ENCODE results near the gene DENND4C.
A peak's percentile ranks its signal among the peaks of the same experiment; 100 is the strongest.
"Not testable (repeated sequence)": the region's sequence is repeated elsewhere in the genome, so short reads cannot be mapped to it uniquely, and the experiment has no call there.

Gene DENND4C

DNA sequence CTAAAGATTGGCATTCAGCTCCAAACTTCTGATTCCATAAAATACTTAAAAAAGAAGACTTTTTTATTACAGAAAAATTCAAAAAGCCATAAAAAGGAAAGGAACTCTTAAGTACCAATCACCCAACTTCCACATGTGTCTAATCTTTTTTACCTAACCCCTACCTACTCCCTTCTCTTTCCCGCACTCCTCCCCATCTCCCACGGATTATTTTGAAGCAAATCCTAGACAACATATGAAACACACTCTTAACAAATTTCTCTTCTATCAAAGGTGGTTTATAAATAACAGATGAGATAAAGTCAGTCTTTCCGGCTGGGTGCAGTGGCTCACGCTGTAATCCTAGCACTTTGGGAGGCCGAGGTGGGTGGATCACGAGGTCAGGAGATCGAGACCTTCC lies 5.9 kb upstream of the DENND4C start:
- DNase-seq (ENCODE audit: low read depth in 2 of 2), result no peak

DNA sequence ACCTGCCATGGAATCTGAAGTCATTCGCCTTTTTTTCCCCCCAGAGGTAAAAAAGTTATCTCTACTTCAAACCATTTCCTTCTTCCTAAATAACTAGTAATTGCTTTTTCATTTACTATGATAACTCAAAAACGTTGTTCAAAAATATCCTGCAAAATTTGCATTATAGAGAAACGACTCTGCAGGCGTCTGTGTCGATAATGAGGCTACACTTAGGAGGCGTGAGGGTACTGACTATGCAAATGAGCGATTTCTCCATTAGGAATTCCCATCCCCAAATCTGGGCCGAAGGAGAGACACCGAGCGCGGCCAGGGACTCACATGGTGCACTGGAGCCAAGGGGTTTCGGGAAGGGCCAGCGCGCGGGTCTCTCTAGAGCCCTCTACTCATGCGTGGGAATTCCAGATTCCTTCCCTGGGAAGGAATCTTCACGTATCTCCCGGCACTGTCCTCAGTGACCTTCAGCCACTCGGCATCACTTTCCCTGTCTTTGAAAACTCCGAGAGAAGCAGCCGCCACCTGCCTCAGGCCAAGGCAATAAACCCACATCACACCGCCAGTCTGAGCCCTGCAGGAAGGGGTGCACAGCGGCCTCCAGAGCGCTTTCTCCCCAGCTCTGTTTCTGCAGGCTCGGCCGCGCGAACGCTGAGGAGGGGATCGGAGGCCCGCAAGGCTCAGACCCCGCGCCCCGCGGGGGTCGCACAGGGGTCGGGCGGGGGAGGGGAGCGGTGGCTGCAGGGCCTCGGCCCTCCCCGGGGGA lies 718 bp upstream of the DENND4C start:
- peak; percentile 37 to 51 for DNase-seq (ENCODE audit: low read depth in 2 of 2)

DNA sequence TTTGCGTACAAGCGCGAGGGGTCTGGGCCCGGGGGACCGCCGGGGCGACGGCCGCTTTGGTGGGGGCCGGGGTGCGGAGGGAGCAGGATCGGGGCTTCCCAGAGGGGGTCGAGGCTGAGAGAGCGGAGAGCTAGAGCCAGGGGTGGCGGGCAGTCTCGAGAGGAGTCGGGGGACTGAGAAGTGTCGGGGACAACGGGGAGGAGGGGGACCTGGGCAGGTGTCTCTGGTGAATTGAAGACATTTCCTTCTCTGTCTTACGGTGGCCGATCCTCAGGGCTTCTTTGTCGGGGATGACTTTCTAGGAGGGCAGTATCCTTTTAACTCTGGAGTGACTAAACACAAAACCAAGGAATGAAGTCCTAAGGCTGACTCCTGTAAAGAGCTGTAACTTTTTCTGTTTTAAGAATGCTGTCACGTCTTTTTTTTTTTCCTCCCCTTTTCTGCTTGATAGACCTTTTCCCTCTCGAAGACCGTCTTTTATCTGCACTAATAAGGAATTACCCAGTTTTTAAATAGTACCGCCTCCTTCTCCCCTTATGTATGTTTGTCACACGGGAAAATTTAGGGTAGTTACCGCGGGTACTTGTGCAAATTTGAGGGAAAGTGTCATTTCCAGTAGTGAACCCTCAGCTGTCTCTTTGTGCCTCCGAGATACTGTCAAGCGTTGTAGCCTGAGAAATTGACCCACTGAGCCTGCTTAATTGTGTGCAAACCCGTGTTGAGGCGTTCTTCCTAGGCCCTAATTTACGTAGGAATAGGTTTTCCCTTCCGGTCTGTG lies 822 bp downstream of the DENND4C start:
- peak; percentile 3 to 4 for DNase-seq (ENCODE audit: low read depth in 2 of 2)

GRCh38 chr9:19231904-19232822 lies 1.7 kb downstream of the DENND4C start:
- no peak for DNase-seq (ENCODE audit: low read depth in 2 of 2)

DNA sequence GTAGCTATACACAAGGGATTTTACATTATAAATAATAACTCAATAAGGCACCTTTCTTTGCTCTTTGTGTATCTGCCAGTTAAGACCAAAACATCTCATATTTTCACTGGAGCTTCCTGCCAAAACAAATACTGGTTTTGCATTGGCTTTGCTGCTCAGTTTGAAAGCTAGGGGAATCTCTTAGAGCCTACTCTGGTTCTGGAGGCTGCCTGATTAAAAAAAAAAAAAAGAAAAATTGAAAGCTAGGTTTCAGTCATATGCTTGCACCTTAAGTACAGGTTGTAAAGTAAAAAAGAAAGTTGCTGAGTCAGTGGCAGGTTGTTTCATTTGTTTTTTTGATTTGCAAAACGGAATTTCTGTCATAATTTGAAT lies 2.3 kb downstream of the DENND4C start:
- no peak for DNase-seq (ENCODE audit: low read depth in 2 of 2)

DNA sequence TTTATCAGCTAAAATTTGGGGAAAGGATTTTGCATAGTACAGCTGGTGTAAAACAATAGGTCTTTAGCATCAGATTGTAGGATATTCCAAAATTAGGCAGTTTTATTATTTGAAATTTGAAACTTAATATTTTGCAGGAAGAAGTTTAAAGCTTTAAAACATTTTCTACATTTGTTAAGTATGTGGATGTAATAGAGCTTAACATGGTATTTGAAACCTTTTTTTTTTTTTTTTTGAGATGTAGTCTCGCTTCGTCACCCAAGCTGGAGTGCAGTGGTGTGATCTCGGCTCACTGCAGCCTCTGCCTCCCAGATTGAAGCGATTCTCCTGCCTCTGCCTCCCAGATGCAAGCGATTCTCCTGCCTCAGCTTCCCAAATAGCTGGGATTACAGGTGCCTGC lies 2.9 kb downstream of the DENND4C start:
- DNase-seq (ENCODE audit: low read depth in 2 of 2), result no peak

GRCh38 chr9:19239955-19240354 lies 9.5 kb downstream of the DENND4C start:
- DNase-seq (ENCODE audit: low read depth in 2 of 2), result no peak

GRCh38 chr9:19241728-19242127 lies 11.2 kb downstream of the DENND4C start:
- DNase-seq (ENCODE audit: low read depth in 2 of 2), result no peak

- no peak for DNase-seq (ENCODE audit: low read depth in 2 of 2)
Observed at GRCh38 chr9:19243366-19244033, 13.0 kb downstream of the DENND4C start.

GRCh38 chr9:19246891-19247290 lies 16.4 kb downstream of the DENND4C start:
- DNase-seq (ENCODE audit: low read depth in 2 of 2), result no peak

DNA sequence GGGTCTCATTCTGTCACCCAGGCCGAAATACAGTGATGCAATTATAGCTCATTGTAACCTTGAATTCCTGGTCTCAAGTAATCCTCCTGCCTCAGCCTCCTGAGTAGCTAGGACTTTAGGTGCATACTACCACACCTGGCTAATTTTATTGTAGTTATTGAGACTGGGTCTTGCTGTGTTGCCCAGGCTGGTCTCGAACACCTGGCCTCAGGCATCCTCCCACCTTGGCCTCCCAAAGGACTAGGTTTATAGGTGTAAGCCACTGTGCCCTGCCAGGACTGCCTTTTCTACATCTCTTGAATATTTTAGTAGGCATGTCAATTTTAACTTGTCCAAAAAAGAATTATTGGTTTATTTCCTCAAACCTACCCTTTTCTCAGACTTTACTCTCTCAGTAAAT lies 16.9 kb downstream of the DENND4C start:
- DNase-seq (ENCODE audit: low read depth in 2 of 2), result no peak

DNA sequence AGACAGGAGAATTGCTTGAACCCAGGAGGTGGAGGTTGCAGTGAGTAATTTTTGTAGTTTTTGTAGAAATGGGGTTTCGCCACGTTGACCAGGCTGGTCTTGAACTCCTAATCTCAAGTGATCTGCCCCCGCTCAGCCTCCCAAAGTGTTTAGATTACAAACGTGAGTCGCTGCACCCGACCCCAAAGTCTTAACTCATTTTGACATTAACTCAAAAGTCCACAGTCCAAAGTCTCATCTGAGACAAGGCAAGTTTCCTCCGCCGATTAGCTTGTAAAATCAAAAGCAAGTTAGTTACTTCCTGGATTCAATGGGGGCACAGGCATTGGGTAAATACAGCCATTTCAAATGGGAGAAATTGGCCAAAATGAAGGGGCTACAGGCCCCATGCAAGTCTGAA lies 19.9 kb downstream of the DENND4C start:
- not testable (repeated sequence) for DNase-seq (ENCODE audit: low read depth in 2 of 2)

DNA sequence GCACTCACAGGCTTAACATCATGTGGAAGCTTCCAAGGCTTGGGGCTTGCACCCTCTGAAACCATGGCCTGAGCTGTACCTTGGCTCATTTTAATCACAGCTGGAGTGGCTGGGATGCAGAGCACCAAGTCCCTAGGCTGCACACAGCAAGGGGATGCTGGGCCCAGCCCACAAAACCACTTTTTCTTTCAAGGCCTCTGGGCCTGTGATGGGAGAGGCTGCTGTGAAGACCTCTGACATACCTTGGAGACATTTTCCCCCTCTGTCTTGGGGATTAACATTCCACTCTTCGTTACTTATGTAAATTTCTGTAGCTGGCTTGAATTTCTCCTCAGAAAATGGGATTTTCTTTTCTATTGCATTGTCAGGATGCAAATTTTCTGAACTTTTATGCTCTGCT lies 20.7 kb downstream of the DENND4C start:
- not testable (repeated sequence) for DNase-seq (ENCODE audit: low read depth in 2 of 2)

GRCh38 chr9:19251622-19252021 lies 21.1 kb downstream of the DENND4C start:
- not testable (repeated sequence) for DNase-seq (ENCODE audit: low read depth in 2 of 2)

DNA sequence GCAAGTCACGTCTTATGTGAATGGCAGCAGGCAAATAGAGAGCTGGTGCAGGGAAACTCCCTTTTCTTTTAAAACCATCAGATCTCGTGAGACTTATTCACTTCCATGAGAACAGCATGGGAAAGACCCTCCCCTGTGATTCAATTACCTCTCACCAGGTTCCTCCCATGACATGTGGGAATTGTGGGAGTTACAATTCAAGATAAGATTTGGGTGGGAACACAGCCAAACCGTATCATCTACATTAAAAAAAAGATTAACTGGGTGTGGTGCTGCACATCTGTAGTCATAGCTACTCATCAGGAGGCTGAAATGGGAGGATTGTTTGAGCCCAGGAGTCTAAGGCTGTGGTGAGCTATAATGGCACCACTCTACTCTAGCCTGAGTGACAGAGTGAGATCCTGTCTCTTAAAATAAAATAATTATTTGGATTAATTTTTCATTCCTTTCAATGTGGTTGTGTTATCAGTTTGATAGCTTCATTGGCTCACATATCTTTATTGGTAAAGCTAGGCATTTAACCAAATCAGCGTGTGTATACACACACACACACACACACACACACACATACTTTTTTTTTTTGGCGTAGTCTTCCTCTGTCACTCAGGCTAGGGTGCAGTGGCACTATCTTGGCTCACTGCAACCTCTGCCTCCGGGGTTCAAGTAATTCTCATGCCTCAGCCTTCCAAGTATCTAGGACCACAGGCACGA lies 21.8 kb downstream of the DENND4C start:
- no peak for DNase-seq (ENCODE audit: low read depth in 2 of 2)

GRCh38 chr9:19252885-19253219 lies 22.4 kb downstream of the DENND4C start:
- no peak for DNase-seq (ENCODE audit: low read depth in 2 of 2)

GRCh38 chr9:19255112-19255511 lies 24.6 kb downstream of the DENND4C start:
- DNase-seq (ENCODE audit: low read depth in 2 of 2), result no peak

DNA sequence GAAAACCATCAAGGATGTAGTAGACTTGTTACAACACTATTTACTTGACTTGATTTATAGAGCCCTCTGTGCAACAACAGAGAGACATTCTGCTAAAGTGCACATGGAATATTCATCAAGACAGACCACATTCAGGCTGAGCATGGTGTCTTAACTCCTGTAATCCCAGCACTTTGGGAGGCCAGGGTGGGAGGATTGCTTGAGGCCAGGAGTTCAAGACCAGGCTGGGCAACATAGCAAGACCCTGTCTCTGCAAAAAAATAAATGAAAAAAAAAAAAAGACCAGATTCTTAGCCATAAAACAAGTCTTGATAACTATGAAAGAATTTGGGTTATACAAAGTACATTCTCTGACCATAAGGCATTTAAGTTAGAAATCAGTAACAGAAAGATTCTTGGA lies 25.3 kb downstream of the DENND4C start:
- no peak for DNase-seq (ENCODE audit: low read depth in 2 of 2)

- not testable (repeated sequence) for DNase-seq (ENCODE audit: low read depth in 2 of 2)
Observed at GRCh38 chr9:19259665-19260255, 29.3 kb downstream of the DENND4C start.

- DNase-seq (ENCODE audit: low read depth in 2 of 2), result not testable (repeated sequence)
Observed at GRCh38 chr9:19265602-19266001, 35.1 kb downstream of the DENND4C start.

All from stimulated activated CD4-positive, alpha-beta T cell treated with anti-CD3 and anti-CD28 coated beads, Interleukin-15, amount 100 ng/mL, for 48 hours (primary cell).